ENCODE results near the gene ARPC5.
"Not testable (repeated sequence)": the region's sequence is repeated elsewhere in the genome, so short reads cannot be mapped to it uniquely, and the experiment has no call there.

The ARPC5 gene

GRCh38 chr1:183635606-183636333 is at the start of gene ARPC5:
TSS of gene ARPC5 (minus strand) at chr1:183635783. CDS start at chr1:183635659, 124 bp downstream.
- DNase-seq (ENCODE audit: low read depth in 3 of 3, low spot score in 1 of 3) = peak; percentile 90 to 96 (median 93)

GRCh38 chr1:183685112-183685713 is 49.6 kb upstream of the ARPC5 start:
- no peak for DNase-seq (ENCODE audit: low read depth in 3 of 3, low spot score in 1 of 3)

DNA sequence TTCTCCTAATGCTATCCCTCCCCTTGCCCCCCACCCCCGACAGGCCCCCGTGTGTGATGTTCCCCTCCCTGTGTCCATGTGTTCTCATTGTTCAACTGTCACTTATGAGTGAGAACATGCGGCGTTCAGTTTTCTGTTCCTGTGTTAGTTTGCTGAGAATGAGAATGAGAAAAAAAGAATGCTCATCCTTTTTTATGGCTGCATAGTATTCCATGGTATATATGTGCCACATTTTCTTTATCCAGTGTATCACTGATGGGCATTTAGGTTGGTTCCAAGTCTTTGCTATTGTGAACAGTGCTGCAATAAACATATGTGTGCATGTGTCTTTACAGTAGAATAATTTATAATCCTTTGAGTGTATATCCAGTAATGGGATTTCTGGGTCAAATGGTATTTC is 43.8 kb upstream of the ARPC5 start:
- DNase-seq (ENCODE audit: low read depth in 3 of 3, low spot score in 1 of 3) = not testable (repeated sequence)

DNA sequence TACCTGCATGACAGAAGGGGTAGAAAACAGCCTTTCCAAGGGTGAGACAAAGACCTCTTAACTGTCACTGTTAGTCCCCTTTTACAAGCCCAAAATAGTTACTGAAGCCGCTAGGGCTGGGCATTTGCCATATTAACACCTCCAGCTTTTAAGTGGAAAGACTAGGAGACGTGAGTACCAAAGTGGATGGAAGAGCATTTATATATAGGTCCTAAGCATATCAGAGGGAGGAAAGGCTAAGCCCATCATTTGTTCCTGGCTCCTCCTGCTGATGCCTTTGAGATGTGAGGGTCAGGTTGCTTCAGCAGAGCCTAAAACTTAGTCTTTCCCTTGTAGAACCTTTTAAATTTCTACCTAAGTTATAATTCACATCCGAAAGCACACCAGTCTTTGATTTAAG is 43.2 kb upstream of the ARPC5 start:
- DNase-seq (ENCODE audit: low read depth in 3 of 3, low spot score in 1 of 3) = no peak

GRCh38 chr1:183676586-183677189 is 41.1 kb upstream of the ARPC5 start:
- no peak for DNase-seq (ENCODE audit: low read depth in 3 of 3, low spot score in 1 of 3)

DNA sequence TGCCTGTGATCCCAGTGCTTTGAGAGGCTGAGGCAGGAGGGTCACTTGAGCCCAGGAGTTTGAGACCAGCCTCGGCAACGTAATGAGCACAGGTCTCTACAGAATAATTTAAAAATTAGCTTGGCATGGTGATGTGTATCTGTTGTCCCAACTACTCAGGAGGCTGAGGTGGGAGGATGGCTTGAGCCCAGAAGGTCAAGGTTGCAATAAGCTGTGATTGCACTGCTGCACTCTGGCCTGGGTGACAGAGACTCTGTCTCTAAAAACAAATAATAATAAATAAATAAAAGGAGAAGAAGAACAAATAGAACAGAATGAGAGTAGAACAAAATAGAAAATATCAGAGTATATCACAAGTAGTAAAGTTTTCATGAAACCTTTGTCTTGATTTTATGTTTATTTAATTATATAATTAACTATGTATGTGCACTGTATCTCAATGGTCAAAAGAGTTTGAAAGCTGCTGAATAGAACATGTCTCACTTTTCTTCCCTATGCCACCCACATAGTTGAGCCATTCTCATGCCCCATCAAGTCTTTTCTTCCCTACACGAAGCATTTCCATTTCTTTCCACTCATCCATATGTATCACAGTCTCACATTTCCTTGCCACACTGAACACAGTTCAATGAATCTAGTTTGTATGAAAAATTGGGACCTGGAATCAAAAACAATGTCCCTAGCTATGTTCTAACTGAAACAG is 40.5 kb upstream of the ARPC5 start:
- DNase-seq (ENCODE audit: low read depth in 3 of 3, low spot score in 1 of 3) = no peak

- DNase-seq (ENCODE audit: low read depth in 3 of 3, low spot score in 1 of 3) = no peak
Observed at GRCh38 chr1:183675381-183675780, 39.8 kb upstream of the ARPC5 start.

GRCh38 chr1:183674886-183675285 is 39.3 kb upstream of the ARPC5 start:
- DNase-seq (ENCODE audit: low read depth in 3 of 3, low spot score in 1 of 3) = no peak

DNA sequence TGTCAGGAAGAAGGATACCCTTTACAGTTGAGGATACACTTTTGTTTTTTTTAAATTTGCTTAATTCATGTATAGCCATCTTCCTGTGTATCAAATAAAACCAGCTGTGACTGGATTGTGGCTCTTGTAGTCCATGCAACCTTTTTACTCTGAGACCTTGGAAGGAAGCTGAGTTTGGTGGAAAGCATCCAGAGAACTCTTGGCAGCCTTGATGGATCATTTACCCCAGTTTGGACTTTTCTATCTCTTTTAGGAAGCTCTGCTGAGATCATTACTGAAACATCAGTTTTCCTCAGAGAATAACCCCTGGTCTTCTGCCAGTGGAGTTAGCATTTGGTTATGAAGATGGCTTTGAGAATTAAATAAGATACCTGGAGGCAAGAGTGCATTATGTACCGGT is 38.8 kb upstream of the ARPC5 start:
- DNase-seq (ENCODE audit: low read depth in 3 of 3, low spot score in 1 of 3) = no peak

DNA sequence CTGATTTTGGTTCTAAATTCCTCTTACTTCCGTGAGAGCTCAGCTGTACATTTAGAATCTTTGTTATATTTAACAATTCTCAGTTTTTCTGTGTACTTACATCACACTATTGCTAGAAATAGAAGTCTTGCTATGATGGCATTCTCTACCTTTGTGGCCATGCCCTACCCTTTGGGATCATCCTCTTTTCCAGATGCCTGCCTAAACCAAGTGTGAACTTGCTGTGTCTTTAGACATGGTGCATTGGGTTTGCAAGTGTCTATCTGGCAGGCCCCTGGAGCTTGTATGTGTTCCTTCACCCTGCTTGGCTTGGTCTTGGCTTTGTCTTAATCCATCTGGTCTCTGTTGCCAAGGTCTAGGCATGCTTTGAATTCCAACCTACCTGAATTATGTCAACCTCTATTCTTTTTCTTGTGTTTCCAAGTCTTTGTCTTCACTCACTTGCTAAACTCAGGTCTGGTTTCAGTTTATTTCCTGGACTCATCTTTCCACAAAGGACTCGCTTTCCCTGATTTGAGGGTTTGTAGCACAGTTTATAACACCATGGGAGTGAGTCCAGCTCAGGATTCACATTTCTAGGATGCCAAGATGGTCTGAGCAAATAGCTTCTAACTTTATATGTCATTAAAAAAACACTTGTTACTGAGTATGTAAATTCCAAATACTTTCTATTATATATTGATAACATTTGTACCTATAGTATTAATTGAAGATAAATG is 38.2 kb upstream of the ARPC5 start:
- DNase-seq (ENCODE audit: low read depth in 3 of 3, low spot score in 1 of 3) = no peak

DNA sequence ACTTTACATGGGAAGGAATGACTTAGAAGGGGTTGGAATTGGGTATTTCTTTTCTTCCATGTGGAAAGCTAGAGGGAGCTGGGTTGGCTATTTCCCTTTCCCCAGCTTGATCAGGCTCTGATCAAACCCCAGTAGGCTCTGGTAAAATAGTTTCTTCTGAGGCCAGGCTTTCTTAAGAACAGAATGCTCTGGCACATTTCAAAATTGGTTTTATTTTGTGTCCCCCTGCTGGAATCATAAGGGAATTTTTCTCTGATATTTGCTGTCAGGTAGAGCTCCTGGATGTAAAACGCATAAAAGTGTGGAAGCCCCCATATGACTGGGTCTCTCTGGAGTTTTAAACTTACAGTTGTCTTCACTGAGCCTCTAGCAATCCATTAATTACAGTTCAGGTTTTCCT is 34.6 kb upstream of the ARPC5 start:
- DNase-seq (ENCODE audit: low read depth in 3 of 3, low spot score in 1 of 3) = no peak

DNA sequence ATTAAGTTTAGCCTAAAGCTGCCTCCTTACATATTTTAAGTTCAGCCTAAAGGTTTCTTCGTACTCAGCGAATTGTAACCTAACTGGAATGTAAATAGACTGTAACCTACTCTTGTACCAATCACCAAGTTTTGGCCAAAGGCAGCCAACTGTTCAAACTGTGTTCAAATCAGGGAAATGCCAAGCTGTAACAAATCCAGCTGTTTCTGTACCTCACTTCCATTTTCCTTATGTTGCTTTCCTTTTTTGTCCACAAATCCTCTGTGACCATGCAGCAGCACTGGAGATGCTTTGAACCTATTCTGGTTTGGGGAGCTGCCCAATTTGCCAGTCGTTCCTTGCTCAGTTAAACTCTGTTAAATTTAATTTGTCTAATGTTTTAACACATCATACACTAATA is 20.8 kb upstream of the ARPC5 start:
- no peak for DNase-seq (ENCODE audit: low read depth in 3 of 3, low spot score in 1 of 3)

DNA sequence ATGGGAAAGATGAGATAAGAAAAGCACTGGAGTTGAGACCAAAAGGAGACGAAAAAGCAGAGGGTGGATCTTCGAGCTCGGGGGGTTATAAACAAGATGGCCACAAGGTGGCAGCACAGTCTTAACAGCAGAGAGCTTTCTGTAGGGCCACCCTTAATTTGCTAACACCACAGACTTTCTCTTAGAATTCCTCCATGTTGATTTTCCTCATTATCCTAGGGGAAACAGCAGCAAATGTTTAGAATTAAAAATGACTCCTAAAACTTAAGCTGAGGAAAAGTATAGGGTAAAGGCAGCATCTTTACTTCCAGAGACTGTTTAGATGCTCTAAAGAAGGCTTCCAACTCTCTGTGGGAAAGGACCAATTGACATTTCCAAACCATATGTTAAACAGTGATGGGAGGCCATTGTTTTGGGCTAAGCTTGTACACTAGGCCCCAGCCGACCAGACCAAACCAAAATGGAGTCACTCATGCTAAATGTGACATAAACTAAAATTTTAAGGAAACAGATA is 20.0 kb upstream of the ARPC5 start:
- DNase-seq (ENCODE audit: low read depth in 3 of 3, low spot score in 1 of 3) = peak; percentile 42 to 63 (median 49)

- DNase-seq (ENCODE audit: low read depth in 3 of 3, low spot score in 1 of 3) = no peak
Observed at GRCh38 chr1:183654706-183655105, 19.1 kb upstream of the ARPC5 start.

GRCh38 chr1:183653876-183654451 is 18.4 kb upstream of the ARPC5 start:
- no peak for DNase-seq (ENCODE audit: low read depth in 3 of 3, low spot score in 1 of 3)

DNA sequence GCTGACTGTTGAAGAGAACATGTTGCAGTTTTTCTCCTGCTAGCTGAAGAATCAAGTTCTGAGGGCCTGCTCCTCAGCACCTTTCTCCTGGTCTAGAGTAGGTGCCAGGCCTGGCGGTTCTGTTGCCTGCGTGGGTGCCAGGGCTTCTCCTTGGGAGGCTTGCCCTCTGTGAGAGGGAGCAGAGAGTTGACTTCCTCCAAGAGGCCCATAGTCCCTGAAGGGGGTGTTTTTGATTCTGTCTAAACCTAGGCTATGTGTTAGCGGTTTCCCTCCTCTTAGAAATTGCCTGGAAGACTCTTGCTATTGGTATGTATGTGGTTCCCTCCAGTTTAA is 17.8 kb upstream of the ARPC5 start:
- no peak for DNase-seq (ENCODE audit: low read depth in 3 of 3, low spot score in 1 of 3)

DNA sequence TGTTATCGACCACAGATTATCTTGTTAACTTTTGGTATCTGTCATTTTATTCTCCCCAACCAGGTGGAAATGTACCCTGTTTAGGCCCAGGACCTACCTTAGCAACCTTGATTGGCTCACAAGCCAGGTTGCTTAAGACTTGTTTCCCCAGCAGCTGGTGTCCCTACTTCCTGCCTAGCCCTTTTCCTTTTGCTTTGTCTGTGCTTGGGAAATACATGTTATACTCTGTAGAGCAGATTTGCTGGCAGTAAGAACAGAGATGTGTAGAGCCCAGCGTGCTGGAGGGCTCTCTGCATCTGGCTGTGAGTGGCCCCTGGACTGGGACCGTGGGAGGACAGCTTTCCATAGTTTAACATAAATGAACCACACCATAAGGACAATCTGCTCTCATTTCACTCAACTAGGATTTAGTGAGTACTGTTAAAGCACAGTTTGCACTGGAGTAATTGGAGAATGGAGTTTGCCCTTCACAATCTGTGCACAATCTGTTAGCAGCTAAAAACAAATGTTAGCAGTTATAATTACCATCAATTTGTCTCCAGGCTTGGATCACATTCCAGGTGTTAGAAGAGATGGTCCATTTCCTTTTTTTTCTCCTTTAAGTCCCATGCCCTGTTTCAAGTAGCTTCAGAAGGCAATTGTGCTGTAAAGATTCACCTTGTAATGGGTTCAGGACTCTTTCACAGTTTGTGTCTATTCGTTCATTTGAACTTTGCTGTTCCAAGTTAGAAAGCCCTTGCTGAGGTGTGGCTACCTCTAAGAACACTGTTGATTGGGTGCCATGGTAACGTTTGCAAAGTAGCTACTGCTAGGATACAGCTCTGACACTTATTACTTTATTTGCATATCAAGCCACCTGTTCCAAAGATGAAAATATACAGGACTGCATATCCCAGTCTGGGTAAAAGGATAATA is 17.2 kb upstream of the ARPC5 start, which contains the start of gene APOBEC4:
Gene APOBEC4 (minus strand): TSS at position 770 of the 915 bp plus-strand sequence. CDS start 4,535 bp downstream, outside the sequence.
- no peak for DNase-seq (ENCODE audit: low read depth in 3 of 3, low spot score in 1 of 3)

- no peak for DNase-seq (ENCODE audit: low read depth in 3 of 3, low spot score in 1 of 3)
Observed at GRCh38 chr1:183652107-183652506, 16.5 kb upstream of the ARPC5 start.

DNA sequence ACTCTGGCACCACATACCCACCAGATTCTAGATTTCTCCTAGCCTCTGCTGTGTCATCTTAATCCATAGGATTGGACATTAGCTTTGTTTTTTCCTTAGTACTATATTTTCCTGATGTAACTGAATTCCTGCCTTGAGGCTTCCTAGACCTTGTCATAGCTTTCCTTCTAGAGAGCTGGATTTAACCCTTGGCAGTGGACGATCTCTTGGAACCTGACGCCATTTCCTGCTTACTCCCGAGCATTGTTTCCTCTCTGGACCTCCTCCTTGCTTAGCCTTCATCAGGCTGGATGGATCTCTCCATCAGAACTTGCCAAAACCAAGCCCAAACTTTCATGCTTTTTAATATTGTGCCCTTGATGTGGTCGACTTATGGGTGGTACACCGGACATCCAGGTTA is 16.0 kb upstream of the ARPC5 start:
- no peak for DNase-seq (ENCODE audit: low read depth in 3 of 3, low spot score in 1 of 3)

GRCh38 chr1:183648042-183648441 is 12.5 kb upstream of the ARPC5 start:
- no peak for DNase-seq (ENCODE audit: low read depth in 3 of 3, low spot score in 1 of 3)

Measured in stimulated activated CD4-positive, alpha-beta T cell treated with anti-CD3 and anti-CD28 coated beads, TNF-alpha, amount 100 ng/mL, for 1 hour (primary cell).